Left lung (tissue), 10 donors: ENCODE data around the gene ASXL3. TPM values are rescaled to one million over a fixed set of nuclear protein-coding genes. Genes with fewer than 3 reads are reported as not detected.

Experiments
- ATAC-seq: fragments of 200-7000 bp; cut with Tn5 transposase; one replicate; pipeline ENCODE4 v1.9.1; 2020; ENCODE audit warnings: moderate library complexity
- DNase-seq, 4 donors: peaks; one replicate each; pipeline ENCODE4 v3.0.0-alpha.2; 2013 to 2020
- H3K27ac ChIP-seq, 2 donors: fragments of 200-600 bp; sonication (generic) in 1 of 2; one replicate each; pipeline versions ENCODE4 v1.5.0 to v1.8.0; 2020 to 2021
- H3K27me3 ChIP-seq, 2 donors: fragments of 200-600 bp; sonication (generic) in 1 of 2; one replicate each; pipeline versions ENCODE4 v1.5.0 to v1.8.0; 2020 to 2021
- H3K36me3 ChIP-seq, 2 donors: fragments of 200-600 bp; sonication (generic) in 1 of 2; one replicate each; pipeline versions ENCODE4 v1.5.0 to v1.8.0; 2020 to 2021
- H3K4me1 ChIP-seq, 2 donors: fragments of 200-600 bp; one replicate each; pipeline ENCODE4 v1.8.0; 2021
- H3K4me3 ChIP-seq, 2 donors: fragments of 200-600 bp; sonication (generic) in 1 of 2; one replicate each; pipeline versions ENCODE4 v1.5.0 to v1.8.0; 2020 to 2021; ENCODE audit warnings: mild to moderate bottlenecking in 1 of 2
- H3K9me3 ChIP-seq, 2 donors: fragments of 200-600 bp; sonication (generic) in 1 of 2; one replicate each; pipeline versions ENCODE4 v1.5.0 to v1.8.0; 2020 to 2021
- intact Hi-C, 2 donors: fragments of 100-400 bp; cut with DNase I; formaldehyde crosslinking; loops; one replicate each; pipeline versions ENCODE4 v1.11.2 to v1.14.2; 2022
- polyA plus RNA-seq, 6 donors: library from polyadenylated mRNA; unstranded; fragments of 120-200 nt; gene quantifications; one replicate each; pipeline ENCODE4 v1.2.1, GENCODE V29; 2013; ENCODE audit not compliant: insufficient read length in 6 of 6
- total RNA-seq, 2 donors: library from RNA; stranded (reverse); fragmentation: NEBNext Ultra II Directional; extraction: Animal tissue kit (Norgen Biotek cat#: 25700); gene quantifications; one replicate each; pipeline ENCODE4 v1.2.1, GENCODE V29; 2021
- TF ChIP-seq, protein P1 (sequence below), 2 donors: fragments of 200-600 bp; sonication (generic) in 1 of 2; IDR thresholded peaks; one replicate each; pipeline versions ENCODE4 v1.5.0 to v1.8.0; 2021; ENCODE audit warnings: antibody characterized with exemption in 2 of 2
- donor health status: DM: no; HTN: yes; CAD: no.
- donor health status: DM: no; HTN: no; CAD: no.

Gene ASXL3
- total and polyA plus RNA-seq, 8 donors: 1.5 to 12.9 (median 11.1) TPM

DNA sequence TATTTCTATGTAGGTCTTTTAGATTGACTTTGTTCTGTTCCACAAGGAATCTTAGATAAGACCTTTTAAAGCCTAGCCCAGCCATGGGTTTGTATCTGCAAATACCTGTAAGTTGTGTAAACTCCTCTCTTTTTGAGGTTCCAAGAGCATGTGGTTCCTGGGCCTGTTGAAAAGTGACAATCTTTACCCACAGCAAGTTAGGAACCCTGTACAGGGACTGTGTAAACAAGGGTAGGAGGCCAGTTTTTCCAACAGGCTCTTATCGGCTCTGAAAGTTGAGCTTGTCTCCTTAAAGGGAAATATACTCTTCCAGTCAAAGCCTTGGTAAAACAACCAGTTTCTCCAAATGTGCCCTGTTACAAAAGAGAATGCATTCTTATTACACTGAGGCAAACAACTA, 15.3 kb upstream of the ASXL3 start:
- Histone ChIP-seq H3K4me3 (no peak overlapping the region), H3K36me3 (no peaks in the 10 kb centered on the region), H3K27ac (no peak overlapping the region), H3K27me3 (no peaks in the 10 kb centered on the region), H3K4me1 (no peaks in the 10 kb centered on the region), H3K9me3 (peaks cover 0 to 15% of the 10 kb centered on the region in 2 donors)
- TF ChIP-seq, protein P1, sequence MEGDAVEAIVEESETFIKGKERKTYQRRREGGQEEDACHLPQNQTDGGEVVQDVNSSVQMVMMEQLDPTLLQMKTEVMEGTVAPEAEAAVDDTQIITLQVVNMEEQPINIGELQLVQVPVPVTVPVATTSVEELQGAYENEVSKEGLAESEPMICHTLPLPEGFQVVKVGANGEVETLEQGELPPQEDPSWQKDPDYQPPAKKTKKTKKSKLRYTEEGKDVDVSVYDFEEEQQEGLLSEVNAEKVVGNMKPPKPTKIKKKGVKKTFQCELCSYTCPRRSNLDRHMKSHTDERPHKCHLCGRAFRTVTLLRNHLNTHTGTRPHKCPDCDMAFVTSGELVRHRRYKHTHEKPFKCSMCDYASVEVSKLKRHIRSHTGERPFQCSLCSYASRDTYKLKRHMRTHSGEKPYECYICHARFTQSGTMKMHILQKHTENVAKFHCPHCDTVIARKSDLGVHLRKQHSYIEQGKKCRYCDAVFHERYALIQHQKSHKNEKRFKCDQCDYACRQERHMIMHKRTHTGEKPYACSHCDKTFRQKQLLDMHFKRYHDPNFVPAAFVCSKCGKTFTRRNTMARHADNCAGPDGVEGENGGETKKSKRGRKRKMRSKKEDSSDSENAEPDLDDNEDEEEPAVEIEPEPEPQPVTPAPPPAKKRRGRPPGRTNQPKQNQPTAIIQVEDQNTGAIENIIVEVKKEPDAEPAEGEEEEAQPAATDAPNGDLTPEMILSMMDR (IDR thresholded peaks at IDR 0.05): no peak
- DNase-seq: peak in 1 of 4 donors; percentile 16
- intact Hi-C loops: no loop called here
- peak; percentile 90 for ATAC-seq

DNA sequence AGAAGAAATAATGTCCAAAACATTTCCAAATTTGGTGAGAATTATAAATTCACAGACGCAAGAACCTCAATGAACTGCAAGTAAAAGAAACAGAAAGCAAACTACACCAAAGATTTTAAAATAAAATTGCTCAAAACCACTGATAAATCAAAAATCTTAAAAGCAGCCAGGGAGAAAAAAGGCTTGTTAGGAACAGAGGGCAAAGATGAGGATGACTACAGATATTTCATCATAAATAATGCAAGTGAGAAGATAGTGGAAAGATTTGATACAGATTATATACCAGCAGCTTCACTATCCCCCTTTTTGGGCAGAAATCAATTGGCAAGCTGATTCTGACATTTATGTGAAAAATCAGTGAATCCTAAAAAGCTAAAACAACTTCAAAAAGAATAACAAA, 10.3 kb upstream of the ASXL3 start:
- ATAC-seq (no peak), DNase-seq (no peak)
- Histone ChIP-seq H3K4me3 (no peak overlapping the region), H3K36me3 (no peaks in the 10 kb centered on the region), H3K9me3 (peaks cover 0 to 17% of the 10 kb centered on the region in 2 donors), H3K4me1 (no peaks in the 10 kb centered on the region), H3K27me3 (no peaks in the 10 kb centered on the region), H3K27ac (no peak overlapping the region)
- TF ChIP-seq, protein P1 (IDR thresholded peaks at IDR 0.05): no peak
- intact Hi-C loops: no loop called here

DNA sequence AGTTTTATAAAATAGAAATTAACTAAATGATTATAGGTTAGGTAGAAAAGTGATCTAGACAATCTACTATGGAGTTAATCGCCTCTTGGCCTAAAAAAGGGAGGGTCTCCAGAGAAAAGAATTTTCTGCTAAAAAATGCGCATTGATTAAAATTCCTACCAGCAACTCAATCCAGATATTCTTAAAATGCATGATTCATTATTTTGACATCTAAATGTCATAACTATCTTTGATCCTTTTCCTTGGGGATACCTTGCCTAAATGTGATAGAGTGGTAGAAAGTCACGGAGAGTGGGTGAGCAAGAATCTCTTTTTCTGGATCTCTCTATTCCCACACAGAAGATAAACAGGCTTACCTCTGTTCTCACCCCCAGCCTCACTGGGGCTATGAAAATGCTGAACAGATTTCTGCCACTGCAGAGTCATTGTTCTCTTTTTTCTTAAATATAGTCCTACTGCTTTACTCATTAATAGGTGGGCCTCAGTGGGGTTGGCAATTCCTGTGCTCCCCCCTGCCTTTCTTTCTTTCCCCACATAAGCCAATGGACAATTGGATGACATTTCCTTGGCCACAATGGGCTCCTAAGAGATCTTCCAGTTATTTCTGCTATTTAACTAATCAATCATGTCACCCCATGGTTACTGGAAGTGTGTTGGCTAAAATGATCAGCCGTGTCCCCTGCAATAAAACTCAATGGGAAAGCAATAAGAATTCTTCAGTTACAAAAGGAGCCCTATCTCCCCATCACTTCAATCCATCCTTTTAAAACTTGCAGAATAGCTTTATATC, 5.8 kb upstream of the ASXL3 start:
- Histone ChIP-seq H3K4me1 (no peaks in the 10 kb centered on the region), H3K27ac (no peak overlapping the region), H3K36me3 (no peaks in the 10 kb centered on the region), H3K27me3 (peaks cover 18 to 34% of the 10 kb centered on the region in 2 donors), H3K4me3 (no peak overlapping the region), H3K9me3 (peaks cover 0 to 8% of the 10 kb centered on the region in 2 donors)
- no peak for ATAC-seq
- TF ChIP-seq, protein P1 (IDR thresholded peaks at IDR 0.05): no peak
- DNase-seq: no peak
- intact Hi-C loops: no loop called here

DNA sequence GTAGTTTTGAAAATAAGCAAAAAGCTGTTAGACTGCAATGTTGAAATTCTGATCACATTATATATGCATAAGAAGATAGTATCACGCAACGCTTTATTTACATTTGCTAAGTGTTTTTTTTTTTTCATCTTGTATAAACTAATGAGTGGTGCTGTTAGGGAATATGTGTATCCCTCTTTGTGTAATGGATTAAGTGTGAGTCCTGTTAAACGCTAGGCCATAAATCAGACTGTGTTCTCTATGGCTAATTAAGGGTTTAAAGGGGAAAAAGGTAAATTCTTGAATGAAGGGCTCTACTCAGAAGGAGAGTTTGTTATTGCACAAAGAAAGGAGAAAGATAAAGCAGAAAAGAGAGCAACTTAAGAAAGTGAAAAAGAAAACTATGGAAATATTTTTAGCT, 4.8 kb upstream of the ASXL3 start:
- H3K4me3 ChIP-seq: no peak overlapping the region
- peaks cover 26 to 43% of the 10 kb centered on the region in 2 donors for H3K27me3 ChIP-seq
- no peak overlapping the region for H3K27ac ChIP-seq
- peaks cover 0 to 4% of the 10 kb centered on the region in 2 donors for H3K4me1 ChIP-seq
- TF ChIP-seq, protein P1 (IDR thresholded peaks at IDR 0.05): no peak
- DNase-seq (no peak), ATAC-seq (no peak)
- no peaks in the 10 kb centered on the region for H3K36me3 ChIP-seq
- intact Hi-C loops: no loop called here
- H3K9me3 ChIP-seq: no peaks in the 10 kb centered on the region

DNA sequence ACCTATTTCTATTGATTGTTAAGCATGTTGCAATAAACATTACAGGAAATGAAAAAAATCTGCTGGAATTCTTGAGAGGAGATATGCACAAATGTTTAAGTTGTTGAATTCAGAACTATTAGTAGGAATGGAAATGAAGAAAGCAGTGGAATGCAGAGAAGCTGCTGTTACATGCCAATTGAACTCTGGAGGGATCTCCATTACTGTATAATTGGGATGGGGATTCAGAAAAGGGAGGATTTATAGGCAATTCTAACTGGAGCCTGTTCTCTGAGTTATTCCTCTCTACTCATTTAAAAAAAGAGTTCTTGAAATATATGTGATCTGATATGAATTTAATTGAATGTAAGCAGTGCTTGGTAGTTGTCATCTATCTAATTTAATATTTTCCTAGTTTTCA, 2.6 kb upstream of the ASXL3 start:
- no peaks in the 10 kb centered on the region for H3K36me3 ChIP-seq
- intact Hi-C loops: no loop called here
- TF ChIP-seq, protein P1 (IDR thresholded peaks at IDR 0.05): no peak
- no peak overlapping the region for H3K4me3 ChIP-seq
- ATAC-seq (no peak), DNase-seq (no peak)
- H3K4me1 ChIP-seq: peaks cover 0 to 4% of the 10 kb centered on the region in 2 donors
- H3K9me3 ChIP-seq: no peaks in the 10 kb centered on the region
- peaks cover 30 to 65% of the 10 kb centered on the region in 2 donors for H3K27me3 ChIP-seq
- H3K27ac ChIP-seq: no peak overlapping the region
